Uterus (tissue), 2 donors: ENCODE data around the gene SHISA9.

ENCODE experiments used
- POLR2A ChIP-seq, 2 donors: fragments of 450-650 bp; IDR thresholded peaks; one replicate each; pipeline ENCODE4 v1.6.1; 2016; ENCODE audit warnings: antibody characterized with exemption in 2 of 2, mild to moderate bottlenecking in 1 of 2, moderate library complexity in 1 of 2
- TF ChIP-seq, protein P1 (sequence below), 4 experiments: fragments of 200-600 bp in 2 of 4; fragments of 450-650 bp in 2 of 4; sonication (generic) in 2 of 4; IDR thresholded peaks; one replicate each; pipeline ENCODE4 v1.5.1; 2016 to 2019; ENCODE audit warnings: antibody characterized with exemption in 4 of 4, mild to moderate bottlenecking in 2 of 4, moderate library complexity in 1 of 4

DNA sequence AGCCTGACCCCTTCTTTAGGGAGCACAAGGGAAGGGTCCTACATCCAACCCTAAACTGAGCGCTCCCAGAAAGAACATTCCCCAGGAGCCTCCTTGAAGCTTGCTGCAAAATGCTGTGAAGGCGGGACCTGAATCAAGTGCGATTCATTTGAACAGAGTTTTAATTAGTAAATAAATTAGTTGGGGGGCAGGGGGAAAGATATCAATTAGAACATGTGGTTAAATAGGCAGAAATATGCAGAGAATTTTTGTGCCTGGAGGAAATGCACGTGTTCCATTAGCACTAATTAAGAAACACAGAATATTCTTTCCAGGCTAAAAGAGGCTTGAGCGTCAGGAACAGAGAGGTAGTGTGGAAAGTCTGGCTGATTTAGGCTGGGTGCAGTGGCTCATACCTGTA is 38.5 kb upstream of the SHISA9 start:
- TF ChIP-seq, protein P1, sequence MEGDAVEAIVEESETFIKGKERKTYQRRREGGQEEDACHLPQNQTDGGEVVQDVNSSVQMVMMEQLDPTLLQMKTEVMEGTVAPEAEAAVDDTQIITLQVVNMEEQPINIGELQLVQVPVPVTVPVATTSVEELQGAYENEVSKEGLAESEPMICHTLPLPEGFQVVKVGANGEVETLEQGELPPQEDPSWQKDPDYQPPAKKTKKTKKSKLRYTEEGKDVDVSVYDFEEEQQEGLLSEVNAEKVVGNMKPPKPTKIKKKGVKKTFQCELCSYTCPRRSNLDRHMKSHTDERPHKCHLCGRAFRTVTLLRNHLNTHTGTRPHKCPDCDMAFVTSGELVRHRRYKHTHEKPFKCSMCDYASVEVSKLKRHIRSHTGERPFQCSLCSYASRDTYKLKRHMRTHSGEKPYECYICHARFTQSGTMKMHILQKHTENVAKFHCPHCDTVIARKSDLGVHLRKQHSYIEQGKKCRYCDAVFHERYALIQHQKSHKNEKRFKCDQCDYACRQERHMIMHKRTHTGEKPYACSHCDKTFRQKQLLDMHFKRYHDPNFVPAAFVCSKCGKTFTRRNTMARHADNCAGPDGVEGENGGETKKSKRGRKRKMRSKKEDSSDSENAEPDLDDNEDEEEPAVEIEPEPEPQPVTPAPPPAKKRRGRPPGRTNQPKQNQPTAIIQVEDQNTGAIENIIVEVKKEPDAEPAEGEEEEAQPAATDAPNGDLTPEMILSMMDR (IDR thresholded peaks at IDR 0.05), result no peak
- TF ChIP-seq POLR2A (IDR thresholded peaks at IDR 0.05), result no peak
